Stimulated activated CD4-positive, alpha-beta T cell treated with anti-CD3 and anti-CD28 coated beads, Interleukin-1b, Interleukin-23, amount 100 ng/mL, for 1 hour (primary cell): ENCODE measurements around the gene FRMD5.
"Not testable (repeated sequence)": the region's sequence is repeated elsewhere in the genome, so short reads cannot be mapped to it uniquely, and the experiment has no call there.

Experiments
- DNase-seq, 2 donors: peaks; one replicate each; pipeline ENCODE4 v3.0.0-alpha.2; 2020; ENCODE audit warnings: low read depth in 2 of 2

Gene FRMD5

GRCh38 chr15:44033894-44034293 is 161.2 kb downstream of the FRMD5 start:
- DNase-seq, result no peak

GRCh38 chr15:44032820-44033219 is 162.3 kb downstream of the FRMD5 start:
- not testable (repeated sequence) for DNase-seq

DNA sequence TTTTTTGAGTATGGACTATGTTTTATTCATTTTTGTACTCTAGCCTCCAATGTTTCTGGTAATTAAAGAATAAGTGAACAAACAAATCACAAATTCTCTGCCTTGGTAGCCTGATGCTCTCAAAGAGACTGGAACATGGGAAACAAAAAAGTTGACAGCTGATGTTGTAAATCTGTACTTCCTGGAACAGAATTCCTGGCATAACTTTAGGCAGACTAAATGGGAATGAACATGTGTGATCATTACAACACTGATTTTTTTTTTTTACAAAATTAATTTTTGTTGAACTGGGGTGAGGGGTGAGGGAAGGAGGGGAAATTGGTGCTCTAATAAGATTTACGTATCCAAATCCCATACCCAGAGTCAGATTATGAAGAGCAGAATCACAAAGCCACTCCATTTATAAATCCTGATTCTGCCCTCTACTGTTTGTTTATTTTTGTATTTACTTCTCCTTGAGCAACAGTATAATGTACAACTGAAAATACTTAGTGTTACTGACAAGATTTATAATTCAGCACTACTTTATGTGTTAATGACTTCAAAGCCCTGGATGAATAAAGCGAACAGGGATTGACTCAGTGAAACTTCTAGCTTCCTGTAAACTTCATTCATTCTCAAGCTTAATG is 165.0 kb downstream of the FRMD5 start:
- DNase-seq, result no peak

DNA sequence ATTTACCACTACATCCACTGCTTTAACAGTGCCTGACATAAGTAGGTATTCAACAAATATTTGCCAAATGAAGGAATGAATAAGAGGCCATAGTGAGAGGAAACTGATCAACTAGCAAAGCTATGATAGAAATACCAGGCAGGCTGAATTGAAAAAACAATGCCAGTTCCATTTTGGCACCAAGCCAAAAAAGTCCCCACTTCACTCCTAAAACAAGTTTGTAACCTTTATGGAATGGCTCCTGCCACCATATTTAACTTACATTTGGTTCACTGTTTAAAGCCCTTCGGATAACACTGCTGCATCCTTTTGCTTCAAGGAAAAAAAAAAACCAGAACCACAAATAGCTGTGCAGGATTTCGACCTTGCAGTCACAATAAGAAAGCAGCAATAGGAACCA is 166.1 kb downstream of the FRMD5 start:
- DNase-seq, result no peak

GRCh38 chr15:44028349-44028748 is 166.7 kb downstream of the FRMD5 start:
- no peak for DNase-seq

DNA sequence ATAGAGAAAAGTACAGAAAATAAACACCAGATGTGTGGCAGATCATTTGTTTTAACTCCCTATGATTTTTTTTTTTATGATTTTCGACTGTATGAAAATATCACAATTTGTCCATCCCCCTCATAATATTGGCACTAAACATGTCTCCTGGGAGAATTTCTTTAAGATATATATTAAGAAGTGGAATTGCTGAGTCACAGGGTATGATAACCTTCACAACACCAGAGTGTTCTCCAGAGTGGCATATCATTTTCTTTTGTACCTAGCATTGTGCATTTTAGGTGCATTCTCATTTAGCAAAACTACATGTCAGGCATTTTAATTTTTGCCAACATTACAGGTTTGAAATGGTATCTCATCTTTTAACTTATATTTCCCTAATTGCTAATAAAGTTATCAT is 170.9 kb downstream of the FRMD5 start:
- DNase-seq, result no peak

- DNase-seq, result no peak
Observed at GRCh38 chr15:44023176-44023575, 171.9 kb downstream of the FRMD5 start.

- no peak for DNase-seq
Observed at GRCh38 chr15:44018151-44018550, 176.9 kb downstream of the FRMD5 start.

- no peak for DNase-seq
Observed at GRCh38 chr15:44015545-44016305, 179.3 kb downstream of the FRMD5 start.

DNA sequence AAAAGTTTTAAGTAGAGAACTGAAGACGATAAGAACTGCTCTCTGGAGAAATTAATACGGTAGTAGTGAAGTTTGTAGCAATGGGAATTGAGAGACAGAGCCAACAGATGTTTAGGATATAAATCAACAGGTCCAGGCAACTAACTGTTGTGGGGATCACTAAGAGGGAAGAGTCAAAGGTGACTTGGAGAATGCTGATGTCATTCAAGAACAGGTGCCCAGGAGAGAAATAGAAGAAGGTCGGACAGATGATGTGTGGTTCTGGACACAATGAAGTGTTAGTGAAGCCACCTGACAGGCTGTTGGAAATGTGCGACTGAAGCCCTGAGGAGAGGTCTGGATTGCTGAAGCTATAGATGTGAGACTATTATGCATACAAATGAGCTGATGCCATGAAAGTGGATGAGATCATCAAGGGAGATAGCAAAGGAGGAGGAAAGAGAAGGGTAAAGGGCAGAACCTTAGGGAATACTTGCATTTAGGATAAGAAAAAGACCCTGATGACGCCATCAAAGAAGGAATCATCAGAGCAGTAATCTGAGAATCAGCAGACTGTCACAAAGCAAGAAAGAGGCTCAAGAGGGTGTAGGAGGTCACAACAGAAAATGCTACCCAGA is 183.7 kb downstream of the FRMD5 start:
- no peak for DNase-seq

DNA sequence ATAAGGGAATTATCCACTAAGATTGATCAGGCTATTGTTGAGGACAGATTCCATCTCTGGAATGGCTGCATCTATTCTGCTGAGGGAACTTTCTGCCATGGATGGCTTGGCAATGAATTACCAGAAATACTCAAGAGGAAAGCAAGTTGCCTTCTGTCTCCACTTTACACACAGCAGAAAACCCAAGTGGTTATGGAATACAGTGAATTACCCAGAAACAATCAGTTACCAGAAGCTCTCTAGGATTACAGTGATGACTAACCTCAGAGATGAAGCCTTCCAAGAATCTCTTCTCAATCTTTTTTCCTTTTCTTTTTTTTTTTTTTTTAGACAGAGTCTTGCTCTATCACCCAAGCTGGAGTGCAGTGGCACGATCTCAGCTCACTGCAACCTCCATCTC is 185.0 kb downstream of the FRMD5 start:
- no peak for DNase-seq

DNA sequence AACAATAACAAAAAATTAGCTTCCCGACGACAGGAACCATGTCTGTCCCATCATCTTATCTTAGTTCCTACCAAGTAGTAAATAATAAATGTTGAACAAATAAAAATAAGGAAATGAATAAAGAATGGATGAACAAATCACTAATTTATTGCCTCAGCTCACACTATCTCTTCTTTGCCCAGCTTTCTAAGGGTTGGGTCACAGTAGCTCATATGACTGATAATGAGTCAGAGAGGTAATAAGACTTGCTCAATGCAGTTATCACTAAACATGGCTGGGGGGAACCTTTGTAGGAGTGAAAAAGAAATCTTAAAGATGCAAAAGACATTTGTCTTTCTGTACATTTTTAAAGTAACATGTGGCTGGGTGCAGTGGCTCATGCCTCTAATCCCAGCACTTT is 186.0 kb downstream of the FRMD5 start:
- no peak for DNase-seq

- not testable (repeated sequence) for DNase-seq
Observed at GRCh38 chr15:44000248-44000647, 194.8 kb downstream of the FRMD5 start.

- no peak for DNase-seq
Observed at GRCh38 chr15:43998607-43999006, 196.5 kb downstream of the FRMD5 start.

DNA sequence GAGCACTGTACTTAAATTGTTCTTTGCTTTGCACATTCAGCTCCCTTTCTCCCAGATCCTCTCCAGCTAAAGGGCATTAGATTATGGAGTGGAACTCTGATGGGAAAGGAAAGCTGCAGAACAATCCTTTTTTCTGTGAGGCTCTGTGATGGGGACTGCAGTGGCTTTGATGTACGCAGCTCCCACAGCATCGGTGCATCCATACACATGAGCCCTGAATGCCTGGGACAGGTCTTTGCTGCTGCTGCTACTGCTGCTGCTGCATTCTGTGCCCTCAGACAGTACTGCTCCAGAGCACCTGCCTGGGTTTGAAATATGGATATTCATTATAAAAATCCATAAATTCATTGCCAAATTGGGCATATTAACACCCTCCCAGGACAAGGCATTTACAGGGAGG is 203.9 kb downstream of the FRMD5 start:
- DNase-seq, result no peak

DNA sequence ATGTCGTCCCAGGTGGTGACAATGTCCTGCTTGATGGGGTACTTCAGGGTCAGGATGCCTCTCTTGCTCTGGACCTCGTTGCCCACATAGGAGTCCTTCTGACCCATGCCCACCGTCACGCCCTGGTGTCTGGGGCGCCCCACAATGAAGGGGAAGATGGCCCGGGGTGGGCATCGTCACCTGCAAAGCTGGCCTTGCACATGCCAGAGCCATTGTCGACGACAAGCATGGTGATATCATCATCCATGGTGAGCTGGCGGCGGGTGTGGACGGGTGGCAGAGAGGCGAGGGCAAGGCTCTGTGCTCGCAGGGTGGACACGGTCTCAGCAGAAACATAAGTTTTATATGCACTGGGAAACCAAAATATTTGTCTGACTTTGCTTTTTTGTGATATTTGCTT is 205.1 kb downstream of the FRMD5 start:
- no peak for DNase-seq

GRCh38 chr15:43988900-43989299 is 206.2 kb downstream of the FRMD5 start:
- DNase-seq, result no peak

GRCh38 chr15:43987924-43988323 is 207.1 kb downstream of the FRMD5 start:
- no peak for DNase-seq

DNA sequence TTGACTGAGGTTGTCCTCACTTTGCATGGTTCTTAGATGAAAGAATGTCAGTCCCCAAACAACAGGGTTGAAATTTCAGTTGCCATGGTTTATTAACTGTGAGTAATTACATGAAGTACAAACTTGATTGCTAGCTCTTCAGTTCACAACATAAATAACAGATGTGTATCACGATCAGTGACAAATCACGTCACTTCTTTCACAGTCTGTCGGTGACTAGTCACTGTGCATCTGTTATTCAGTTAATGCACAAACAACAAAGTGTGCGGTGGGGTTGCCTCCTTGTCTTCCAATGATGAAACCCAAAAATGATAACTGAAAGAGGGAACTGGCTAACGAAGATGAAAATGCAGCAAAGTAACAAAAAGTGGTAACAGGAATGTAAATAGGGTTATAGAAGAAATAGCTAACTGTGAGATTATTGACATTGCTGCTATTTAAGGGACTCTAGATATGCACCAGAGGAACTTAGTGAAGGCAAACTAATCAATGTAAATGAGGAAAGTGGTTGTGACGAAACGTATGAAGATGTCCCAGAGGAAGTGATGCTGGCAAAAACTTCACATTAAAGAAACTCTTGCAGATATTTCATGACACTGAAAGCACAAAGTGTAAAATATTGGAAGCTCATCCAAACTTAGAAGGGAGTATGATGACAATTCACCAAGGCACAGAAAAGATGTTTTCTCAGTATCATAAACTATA is 208.9 kb downstream of the FRMD5 start:
- DNase-seq, result no peak

DNA sequence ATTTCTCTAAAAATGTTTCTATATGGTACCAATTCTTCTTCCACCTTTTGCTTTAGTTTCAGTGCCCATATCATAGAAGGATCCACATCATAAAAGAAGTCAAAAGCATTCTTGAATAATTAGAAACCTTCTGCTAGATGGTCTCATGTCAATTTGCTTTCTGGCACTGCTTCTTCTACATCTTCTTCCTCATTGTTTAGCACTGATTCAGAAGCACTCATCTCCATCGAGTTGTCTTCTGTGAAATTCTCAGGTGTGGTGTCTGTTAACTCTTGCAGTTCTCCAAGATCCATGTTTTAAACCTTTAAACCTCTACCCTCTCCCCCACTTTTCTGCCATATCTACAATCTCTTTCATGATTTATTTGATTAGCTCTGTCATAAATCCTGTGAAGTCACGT is 213.5 kb downstream of the FRMD5 start:
- no peak for DNase-seq

DNA sequence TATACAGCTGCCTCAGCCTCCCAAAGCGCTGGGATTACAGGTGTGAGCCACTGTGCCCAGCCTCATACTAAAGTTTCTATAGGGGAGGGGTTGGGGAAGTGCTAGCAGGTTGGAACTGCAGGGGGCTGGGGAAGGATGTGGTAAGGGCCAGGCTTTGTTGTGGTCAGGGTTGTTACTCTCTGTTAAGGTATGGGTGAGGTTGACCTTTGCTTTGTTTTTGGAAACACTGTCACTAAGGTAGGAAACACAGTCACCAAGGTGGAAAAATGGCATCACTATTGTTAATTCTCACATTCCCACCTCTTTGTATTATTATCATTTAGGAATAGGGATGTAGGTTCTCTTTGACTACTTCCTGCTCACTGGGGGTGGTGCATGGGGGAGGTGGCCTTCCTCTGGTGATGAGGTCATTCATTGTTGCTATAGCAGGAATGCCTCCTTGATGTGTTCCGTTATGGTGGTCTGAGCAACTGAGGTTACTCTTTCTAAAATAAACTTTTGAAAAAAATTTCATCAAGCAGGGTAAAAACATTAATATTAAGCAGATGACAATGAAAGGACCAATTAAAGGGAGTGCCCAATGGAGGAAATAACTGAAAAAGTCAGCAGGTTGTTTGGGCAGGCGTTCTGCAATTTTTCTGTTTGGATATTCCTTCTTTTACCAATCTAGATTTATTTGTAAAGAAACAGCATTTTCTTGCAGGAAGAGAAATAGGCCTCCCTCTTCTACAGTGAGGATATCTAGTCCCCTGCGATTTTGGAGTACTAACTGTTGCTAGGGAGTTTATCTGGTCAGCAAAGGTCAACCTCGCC is 217.8 kb downstream of the FRMD5 start:
- DNase-seq, result no peak

GRCh38 chr15:43975770-43976169 is 219.3 kb downstream of the FRMD5 start:
- no peak for DNase-seq
